SHP77 (cell line): ENCODE results near the gene RIOK3.

Experiments
- DNase-seq, 2 experiments: peaks; one replicate each; lab custom pipeline; 2025; lab: John Stamatoyannopoulos, UW

Gene RIOK3

GRCh38 chr18:23528580-23529472 lies 75.7 kb downstream of the RIOK3 start:
- DNase-seq = no peak

DNA sequence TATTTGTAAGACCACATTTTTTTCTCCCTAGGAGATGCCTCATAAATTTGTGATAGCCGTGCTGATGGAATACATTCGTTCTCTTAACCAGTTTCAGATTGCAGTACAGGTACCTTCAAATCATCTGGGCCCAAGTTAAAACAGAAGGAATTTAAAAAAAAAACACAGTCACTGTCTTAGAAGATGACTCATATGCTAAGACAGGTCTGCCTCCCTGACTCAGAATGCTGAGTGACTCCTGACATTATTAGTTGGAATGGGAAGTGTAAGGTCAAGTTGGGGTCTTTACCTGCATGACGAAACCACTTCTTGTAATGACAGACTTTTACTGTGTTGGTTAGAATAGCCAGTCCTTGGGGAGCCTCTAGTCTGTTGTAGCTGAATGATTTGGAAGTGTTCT lies 76.5 kb downstream of the RIOK3 start:
- DNase-seq = no peak

DNA sequence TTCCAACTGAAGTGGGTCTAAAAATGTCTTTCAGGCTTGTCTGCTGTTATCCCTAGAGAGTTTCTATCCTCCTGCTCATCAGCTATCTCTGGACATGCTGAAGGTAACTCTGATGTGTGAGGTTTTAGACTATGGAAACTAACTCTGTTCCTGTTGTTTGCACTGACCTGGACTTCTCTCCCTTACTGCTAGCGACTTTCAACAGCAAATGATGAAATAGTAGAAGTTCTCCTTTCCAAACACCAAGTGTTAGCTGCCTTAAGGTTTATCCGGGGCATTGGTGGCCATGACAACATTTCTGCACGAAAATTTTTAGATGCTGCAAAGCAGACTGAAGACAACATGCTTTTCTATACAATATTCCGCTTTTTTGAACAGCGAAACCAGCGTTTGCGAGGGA lies 77.1 kb downstream of the RIOK3 start:
- DNase-seq = no peak

DNA sequence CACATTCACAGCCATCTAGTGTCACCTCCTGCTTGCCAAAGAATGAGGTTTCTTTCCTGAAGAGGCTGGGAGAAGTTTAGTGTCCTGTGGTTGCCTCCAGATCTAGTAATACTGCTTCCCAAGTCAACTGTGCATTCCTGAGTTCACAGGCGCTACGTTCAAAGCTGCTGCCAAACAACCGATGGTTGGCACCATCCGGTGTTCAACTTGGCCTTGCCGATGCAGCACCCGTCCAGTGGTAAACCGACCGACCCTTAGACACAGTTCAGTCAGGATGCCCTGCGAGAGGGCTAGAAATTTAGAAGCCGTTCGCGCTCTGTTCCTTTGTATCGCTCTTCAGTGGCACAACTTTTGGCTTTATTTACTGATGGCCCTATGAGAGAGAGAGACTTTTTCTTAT lies 78.8 kb downstream of the RIOK3 start:
- no peak for DNase-seq
